Measurements from ENCODE around the gene EXOC7.
"Not testable (repeated sequence)": the region's sequence is repeated elsewhere in the genome, so short reads cannot be mapped to it uniquely, and the experiment has no call there.

The EXOC7 gene

DNA sequence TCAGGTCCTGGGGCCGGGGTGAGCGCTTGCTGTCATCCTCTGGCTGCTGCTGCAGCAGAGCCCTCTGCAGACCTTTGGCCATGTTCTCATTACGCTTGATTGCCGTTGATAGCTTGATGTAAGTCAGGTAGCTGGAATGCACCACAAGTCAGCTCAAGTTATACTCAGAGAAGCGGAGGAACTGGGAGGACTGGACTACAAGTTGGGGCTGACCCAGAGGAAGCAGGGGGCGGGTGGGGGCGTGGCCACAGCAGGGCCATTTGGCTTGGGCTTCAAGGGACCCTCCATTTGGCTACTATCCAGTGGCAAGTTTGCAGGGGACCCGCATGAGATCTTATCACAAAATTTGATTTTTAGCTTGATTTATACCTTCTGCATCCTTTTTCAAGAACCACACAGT lies 57.5 kb downstream of the EXOC7 start:
- no peak for DNase-seq

DNA sequence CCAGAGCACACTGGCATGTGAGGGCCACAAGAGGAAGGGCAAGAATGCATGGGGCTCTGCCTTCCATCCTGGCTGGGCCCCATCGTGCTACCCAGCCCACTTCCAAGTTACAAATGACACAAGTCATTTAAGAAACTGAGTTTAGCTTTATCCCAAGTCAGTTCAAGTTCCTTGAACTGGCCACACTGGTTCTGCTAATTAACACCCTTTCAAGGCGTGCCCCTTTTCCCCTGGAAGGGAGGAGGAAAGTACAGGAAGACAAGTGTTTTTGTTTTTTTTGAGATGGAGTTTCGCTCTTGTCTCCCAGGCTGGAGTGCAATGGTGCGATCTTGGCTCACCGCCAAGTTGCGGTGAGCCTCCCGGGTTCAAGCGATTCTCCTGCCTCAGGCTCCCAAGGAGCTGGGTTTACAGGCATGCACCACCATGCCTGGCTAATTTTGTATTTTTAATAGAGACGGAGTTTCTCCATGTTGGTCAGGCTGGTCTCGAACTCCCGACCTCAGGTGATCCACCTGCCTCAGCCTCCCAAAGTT lies 59.0 kb downstream of the EXOC7 start:
- DNase-seq, result not testable (repeated sequence)

DNA sequence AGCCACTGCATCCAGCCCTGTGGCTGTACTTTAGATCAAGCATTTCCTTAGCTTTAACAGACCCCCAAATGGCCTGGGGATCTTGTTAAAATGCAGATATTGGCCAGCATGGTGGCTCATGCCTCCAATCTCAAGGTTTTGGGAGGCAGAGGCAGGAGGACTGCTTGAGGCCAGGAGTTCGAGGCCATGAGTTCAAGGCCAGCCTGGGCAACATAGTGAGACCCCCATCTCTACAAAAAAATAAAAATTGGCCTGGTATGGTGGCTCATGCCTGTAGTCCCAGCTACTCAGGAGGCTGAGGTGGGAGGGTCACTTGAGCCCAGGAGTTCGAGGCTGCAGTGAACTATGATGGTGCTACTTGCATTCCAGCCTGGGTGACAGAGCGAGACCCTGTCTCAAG lies 60.7 kb downstream of the EXOC7 start:
- not testable (repeated sequence) for DNase-seq

DNA sequence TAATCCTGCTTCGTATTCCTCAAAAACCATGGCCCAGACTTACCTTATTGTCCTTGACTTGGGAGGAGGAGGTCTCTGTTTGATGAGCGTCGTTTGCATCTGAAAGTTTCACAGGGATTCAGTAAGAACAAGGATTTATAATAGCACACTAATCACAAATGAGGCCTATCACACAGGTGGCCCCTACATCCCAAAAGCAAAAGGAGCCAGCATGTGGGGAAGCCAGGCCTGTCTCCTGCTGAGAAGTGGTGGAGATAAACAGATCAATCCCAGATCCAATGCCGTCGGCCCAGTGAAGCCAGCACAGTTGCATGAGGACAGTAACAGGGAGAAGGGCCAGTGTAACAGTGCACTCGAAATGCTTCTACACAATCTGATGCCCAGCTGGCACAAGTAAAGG lies 63.2 kb downstream of the EXOC7 start:
- DNase-seq, result no peak

DNA sequence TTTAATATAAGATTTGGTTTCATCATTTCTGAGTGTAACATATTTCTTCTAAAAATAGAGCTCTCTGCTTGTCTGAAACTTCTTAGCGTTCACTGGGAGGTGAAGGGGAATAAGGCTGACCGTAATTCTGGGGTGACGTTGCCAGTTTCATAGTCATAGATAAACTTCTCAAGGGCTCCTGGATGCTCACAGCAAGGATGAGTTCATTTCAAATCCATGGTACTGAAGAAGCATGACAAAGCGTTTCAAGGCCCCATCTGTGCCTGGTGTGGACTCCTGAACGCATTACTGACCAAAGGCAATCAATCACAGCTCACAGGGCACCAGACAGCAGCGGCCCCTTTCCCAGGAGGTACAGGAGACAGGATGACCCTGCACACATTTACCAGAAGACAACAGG lies 64.5 kb downstream of the EXOC7 start:
- DNase-seq, result no peak

DNA sequence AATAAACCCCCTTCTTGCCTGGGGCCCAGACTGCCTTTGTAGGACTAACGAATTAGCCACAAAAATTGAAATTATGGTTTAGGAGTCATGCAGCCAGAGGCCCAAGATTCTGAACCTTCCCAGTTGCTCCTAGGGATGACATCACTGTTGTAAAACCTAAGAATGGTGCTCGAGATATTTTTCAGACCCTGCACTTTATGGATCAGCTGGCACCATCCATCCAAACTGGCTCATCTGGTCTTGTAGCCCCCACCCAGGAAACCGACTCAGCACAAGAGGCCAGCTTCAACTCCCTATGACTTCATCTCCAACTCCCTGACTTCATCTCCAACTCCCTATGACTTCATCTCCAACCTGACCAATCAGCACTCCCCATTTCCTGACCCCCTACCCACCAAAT lies 65.5 kb downstream of the EXOC7 start:
- DNase-seq, result no peak

DNA sequence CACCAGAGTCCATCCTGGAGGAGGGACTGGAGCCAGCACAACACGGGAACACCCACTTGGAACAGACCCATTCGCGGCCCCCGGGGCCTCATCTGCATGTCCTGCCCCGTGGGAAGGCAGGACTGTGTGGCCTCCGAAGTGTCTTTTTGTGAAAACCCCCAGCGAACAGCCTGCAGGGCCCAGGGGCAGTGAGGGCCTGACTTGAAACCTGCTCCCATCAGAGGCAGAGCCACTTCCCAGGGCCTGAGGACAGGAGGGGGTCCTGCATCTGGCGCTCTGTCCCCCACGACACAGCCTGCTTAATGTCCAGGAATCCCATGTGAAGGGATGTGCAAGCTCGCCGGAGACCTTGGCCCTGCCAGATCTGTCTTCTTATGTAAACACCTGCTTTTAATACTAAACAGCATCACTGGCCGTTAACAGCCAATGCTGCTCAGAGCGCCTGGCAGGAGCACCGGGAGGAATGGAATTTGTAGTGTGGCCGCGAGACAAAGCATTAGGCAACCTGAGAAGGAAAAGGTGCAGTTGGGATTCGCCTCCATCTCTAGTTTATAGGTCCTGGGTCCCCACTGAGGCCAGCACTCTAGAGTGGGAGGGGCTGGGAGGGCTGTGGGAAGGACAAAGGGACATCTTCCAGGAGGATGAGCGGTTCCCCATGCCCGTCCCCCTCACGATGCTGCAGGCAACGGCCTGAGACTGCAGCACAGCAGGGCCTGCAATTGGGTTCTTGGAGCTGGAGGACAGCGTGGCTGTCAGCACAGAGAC lies 66.9 kb downstream of the EXOC7 start:
- no peak for DNase-seq

DNA sequence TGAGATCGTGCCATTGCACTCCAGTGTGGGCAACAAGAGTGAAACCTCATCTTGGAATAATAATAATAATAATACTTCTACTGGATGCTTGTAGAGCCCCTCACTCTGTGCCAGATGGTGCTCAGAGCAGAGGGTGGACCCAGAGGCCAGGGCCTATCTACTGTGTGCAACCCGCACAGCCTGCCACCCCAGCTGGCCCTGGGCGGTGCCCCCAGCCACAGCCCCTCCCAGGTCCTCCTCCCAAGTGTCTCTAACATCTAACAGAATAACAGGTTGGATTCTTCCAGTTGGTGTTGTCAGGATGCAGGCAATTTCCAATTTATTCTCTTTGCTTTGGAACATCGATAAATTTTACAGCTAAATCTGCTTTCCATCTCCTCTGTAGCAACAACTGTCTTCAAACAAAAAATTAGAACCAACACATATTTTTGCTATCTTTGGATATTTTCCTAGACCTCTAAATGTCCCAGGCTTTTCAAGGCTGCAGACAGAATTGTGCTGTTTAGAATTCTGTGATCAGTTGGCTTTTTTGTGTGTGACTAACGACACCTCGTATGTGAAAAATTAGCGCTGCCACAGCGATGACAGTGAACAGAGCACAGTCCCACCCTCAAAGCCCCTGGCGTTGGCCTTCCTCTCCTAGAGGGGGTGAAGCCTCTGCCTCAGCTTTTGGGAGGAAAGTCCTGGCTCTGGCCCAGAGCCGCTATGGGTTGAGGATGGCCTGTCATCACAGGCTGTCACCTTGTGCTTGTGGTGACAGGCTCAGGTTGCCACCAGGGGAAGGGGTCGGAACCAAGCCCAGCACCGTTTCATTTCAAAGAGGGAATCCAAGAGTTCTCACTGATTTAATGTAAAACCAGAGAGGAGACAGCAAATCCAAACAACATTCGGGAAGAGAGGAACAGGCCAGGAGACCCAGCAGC lies 68.9 kb downstream of the EXOC7 start:
- no peak for DNase-seq

DNA sequence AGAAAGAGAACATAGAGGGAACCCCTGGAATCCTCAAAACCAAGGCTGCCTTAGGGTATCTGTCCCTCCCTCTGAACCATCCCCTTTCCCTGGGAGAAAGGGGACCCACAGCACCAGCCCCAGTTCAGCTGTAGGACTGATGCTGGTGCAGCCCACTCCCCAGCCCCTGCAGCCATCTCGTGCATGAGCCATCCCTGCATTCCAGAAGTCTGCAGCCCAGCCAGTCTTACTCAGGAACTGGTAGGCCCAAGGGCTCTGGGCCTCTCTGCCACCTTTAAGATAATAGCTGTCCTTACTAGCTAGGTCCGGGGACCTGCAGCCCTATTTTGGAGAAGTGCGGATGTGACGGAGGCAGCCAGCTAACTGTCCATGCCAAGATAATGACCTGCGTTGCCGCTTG lies 70.4 kb downstream of the EXOC7 start:
- no peak for DNase-seq

DNA sequence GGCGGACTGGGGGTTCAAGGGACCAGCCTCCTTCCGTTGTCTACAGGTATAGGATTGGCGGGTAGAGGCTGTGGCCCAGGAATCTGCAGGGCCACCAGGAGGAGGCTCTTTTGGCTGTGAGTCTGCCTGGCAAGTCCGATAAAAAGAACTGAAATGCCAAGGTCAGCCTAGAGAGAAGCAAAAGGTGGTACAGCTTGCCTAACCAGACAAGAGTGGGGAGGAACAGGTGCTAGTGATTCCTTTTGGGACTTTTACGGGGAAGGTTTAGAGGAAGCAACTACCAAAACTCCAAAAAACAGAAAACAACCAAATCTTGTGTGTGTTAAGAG lies 70.8 kb downstream of the EXOC7 start:
- DNase-seq, result no peak

DNA sequence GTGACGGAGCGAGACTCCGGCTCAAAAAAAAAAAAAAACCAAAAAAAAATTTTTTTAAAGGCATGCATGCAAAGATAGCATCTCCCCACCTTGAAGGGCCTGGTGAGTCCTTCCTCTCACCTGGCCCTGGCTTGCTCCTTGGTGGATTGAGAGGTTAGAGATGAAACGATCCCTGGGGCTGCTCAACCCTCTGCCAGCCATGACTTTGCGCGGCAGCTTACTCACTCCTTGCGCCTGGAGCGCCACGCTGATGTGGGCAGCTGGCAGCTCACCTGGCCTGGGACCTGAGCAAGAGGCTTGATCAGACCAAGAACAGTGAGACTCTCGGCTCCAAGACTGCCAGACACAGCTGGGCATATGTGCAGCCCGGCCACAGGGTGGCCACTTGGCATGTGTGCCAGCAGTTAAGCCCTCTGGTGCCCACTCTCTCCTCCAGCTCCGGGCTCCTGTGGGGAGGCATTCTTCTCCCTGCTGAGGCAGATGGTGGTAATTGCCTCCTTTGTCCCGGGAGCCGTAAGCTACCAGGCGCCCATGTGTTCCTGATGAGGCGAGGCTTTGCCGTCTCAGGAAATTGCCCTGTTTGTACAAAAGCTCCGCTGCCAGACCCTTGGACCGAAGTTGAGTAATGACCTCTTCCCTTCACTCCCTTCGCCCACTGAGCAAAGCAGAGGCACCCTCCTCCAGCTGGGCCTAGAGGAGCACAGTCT lies 71.4 kb downstream of the EXOC7 start:
- peak in 1 of 56 donors; percentile 17 for DNase-seq
